HEK293 (cell line): Measurements from ENCODE around the gene CSNK1A1.

Source experiments
- CTCF ChIA-PET: fragments of 350-600 bp; formaldehyde crosslinking; extraction: SDS; loops from one replicate; lab custom pipeline; 2021; ENCODE audit warnings: antibody characterized with exemption; lab: Yijun Ruan, JAX
- POLR2A ChIA-PET: fragments of 300-600 bp; formaldehyde crosslinking; extraction: SDS; loops from one replicate; lab custom pipeline; 2020; ENCODE audit warnings: antibody characterized with exemption, inconsistent platforms; lab: Yijun Ruan, JAX
- H3K27ac ChIP-seq: fragments of 200-500 bp; sonication (Bioruptor generic); 2 replicates; pipeline ENCODE4 v1.5.1; 2014; ENCODE audit warnings: low read depth, low read length, control low read depth, inconsistent platforms; ENCODE audit errors: extremely low read depth
- H3K36me3 ChIP-seq, 2 experiments: fragments of 200-500 bp in 1 of 2; sonication (Bioruptor generic) in 1 of 2; 1 replicate in 1 of 2; 2 replicates in 1 of 2; pipeline ENCODE4 v1.5.1; 2014 to 2017; ENCODE audit warnings: inconsistent platforms in 2 of 2, low read length in 2 of 2; ENCODE audit not compliant: control insufficient read depth in 2 of 2, insufficient read depth in 1 of 2
- H3K4me1 ChIP-seq: fragments of 200-500 bp; sonication (Bioruptor generic); 2 replicates; pipeline ENCODE4 v1.5.1; 2014; ENCODE audit warnings: mild to moderate bottlenecking, low read length, inconsistent platforms; ENCODE audit not compliant: control insufficient read depth, insufficient read depth
- H3K4me3 ChIP-seq: 2 replicates; pipeline ENCODE4 v1.5.1; 2011; ENCODE audit warnings: low read depth, mild to moderate bottlenecking, control low read depth, low read length, moderate library complexity
- H3K9me3 ChIP-seq: fragments of 200-500 bp; sonication (Bioruptor generic); 2 replicates; pipeline ENCODE4 v1.5.1; 2014; ENCODE audit warnings: low read depth, low read length, inconsistent platforms; ENCODE audit not compliant: control insufficient read depth, insufficient read depth
- KLF7 ChIP-seq: fragments of 450-650 bp; formaldehyde crosslinking; IDR thresholded peaks from 2 replicates; pipeline ENCODE4 v1.5.1; 2016; ENCODE audit warnings: missing biosample characterization, missing genetic modification characterization, borderline replicate concordance
- SCRT2 ChIP-seq: fragments of 450-650 bp; formaldehyde crosslinking; IDR thresholded peaks from 2 replicates; pipeline ENCODE4 v1.5.1; 2016; ENCODE audit warnings: missing biosample characterization, missing genetic modification characterization
- ZBTB48 ChIP-seq: fragments of 450-650 bp; formaldehyde crosslinking; IDR thresholded peaks from 2 replicates; pipeline ENCODE4 v1.5.1; 2016; ENCODE audit warnings: missing biosample characterization, missing genetic modification characterization
- ZFHX2 ChIP-seq: fragments of 450-650 bp; formaldehyde crosslinking; conservative IDR thresholded peaks from 2 replicates; pipeline ENCODE4 v1.5.1; 2016; ENCODE audit warnings: missing biosample characterization, missing genetic modification characterization
- ZFP41 ChIP-seq: fragments of 450-650 bp; formaldehyde crosslinking; IDR thresholded peaks from 2 replicates; pipeline ENCODE4 v1.5.1; 2016; ENCODE audit warnings: missing biosample characterization, missing genetic modification characterization, borderline replicate concordance
- ZNF121 ChIP-seq: fragments of 450-650 bp; formaldehyde crosslinking; IDR thresholded peaks from 2 replicates; pipeline ENCODE4 v1.5.1; 2016; ENCODE audit warnings: missing biosample characterization, missing genetic modification characterization
- ZNF354C ChIP-seq: fragments of 450-650 bp; formaldehyde crosslinking; IDR thresholded peaks from 2 replicates; pipeline ENCODE4 v1.5.1; 2016; ENCODE audit warnings: missing biosample characterization, missing genetic modification characterization, low read depth, borderline replicate concordance
- ZNF514 ChIP-seq: fragments of 450-650 bp; formaldehyde crosslinking; IDR thresholded peaks from 2 replicates; pipeline ENCODE4 v1.5.1; 2016; ENCODE audit warnings: missing biosample characterization, missing genetic modification characterization
- ZNF621 ChIP-seq: fragments of 450-650 bp; formaldehyde crosslinking; IDR thresholded peaks from 2 replicates; pipeline ENCODE4 v1.5.1; 2017; ENCODE audit warnings: missing biosample characterization, missing genetic modification characterization
- ZNF664 ChIP-seq: fragments of 450-650 bp; formaldehyde crosslinking; IDR thresholded peaks from 2 replicates; pipeline ENCODE4 v1.5.1; 2016; ENCODE audit warnings: missing biosample characterization, missing genetic modification characterization
- ZNF701 ChIP-seq: fragments of 450-650 bp; formaldehyde crosslinking; IDR thresholded peaks from 2 replicates; pipeline ENCODE4 v1.5.1; 2016; ENCODE audit warnings: missing biosample characterization, missing genetic modification characterization
- TF ChIP-seq, protein P1 (sequence below): fragments of 450-650 bp; formaldehyde crosslinking; IDR thresholded peaks from 2 replicates; pipeline ENCODE4 v1.5.1; 2016; ENCODE audit warnings: missing biosample characterization, missing genetic modification characterization
- TF ChIP-seq, protein P2 (sequence below): fragments of 450-650 bp; formaldehyde crosslinking; IDR thresholded peaks from 2 replicates; pipeline ENCODE4 v1.5.1; 2016; ENCODE audit warnings: missing biosample characterization, missing genetic modification characterization
- TF ChIP-seq, protein P3 (sequence below): fragments of 450-650 bp; formaldehyde crosslinking; IDR thresholded peaks from 2 replicates; pipeline ENCODE4 v1.5.1; 2017; ENCODE audit warnings: missing biosample characterization, mild to moderate bottlenecking, missing genetic modification characterization, moderate library complexity
- TF ChIP-seq, protein P4 (sequence below): fragments of 450-650 bp; formaldehyde crosslinking; IDR thresholded peaks from 2 replicates; pipeline ENCODE4 v1.5.1; 2017; ENCODE audit warnings: missing biosample characterization, missing genetic modification characterization
- TF ChIP-seq, protein P5 (sequence below): fragments of 450-650 bp; formaldehyde crosslinking; IDR thresholded peaks from 2 replicates; pipeline ENCODE4 v1.5.1; 2016; ENCODE audit warnings: missing biosample characterization, missing genetic modification characterization
- TF ChIP-seq, protein P6 (sequence below): fragments of 450-650 bp; formaldehyde crosslinking; IDR thresholded peaks from 2 replicates; pipeline ENCODE4 v1.5.1; 2016; ENCODE audit warnings: missing biosample characterization, missing genetic modification characterization
- TF ChIP-seq, protein P7 (sequence below): fragments of 450-650 bp; formaldehyde crosslinking; IDR thresholded peaks from 2 replicates; pipeline ENCODE4 v1.5.1; 2016; ENCODE audit warnings: missing biosample characterization, missing genetic modification characterization

Gene CSNK1A1

DNA sequence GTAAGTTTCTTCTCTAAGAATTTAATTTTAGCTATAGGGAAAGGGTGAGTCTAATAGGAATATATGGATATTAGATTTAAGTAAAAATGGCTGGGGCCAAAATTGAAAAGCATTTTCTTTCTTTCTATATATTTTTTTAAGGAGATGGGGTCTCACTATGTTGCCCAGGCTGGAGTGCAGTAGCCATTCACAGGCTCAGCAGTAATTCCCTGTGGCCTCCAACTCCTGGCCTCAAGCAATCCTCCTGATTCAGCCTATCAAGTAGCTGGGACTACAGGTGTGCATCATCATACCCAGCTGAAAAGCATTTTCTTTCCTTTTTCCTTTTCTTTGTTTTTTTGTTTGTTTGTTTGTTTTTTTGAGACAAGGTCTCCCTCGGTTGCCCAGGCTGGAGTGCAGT is 41.1 kb downstream of the CSNK1A1 start:
- ChIA-PET POLR2A (no interaction called here), CTCF (interaction anchor here (0.6 to 0.7 kb wide), 2 partner anchors 10 to 107 kb away, joined by 3 to 4 read pairs; no protein-coding TSS in a partner anchor)
- H3K27ac ChIP-seq: no peak overlapping the region
- peaks cover 77 to 88% of the 10 kb centered on the region in 2 experiments for H3K36me3 ChIP-seq
- peaks cover 7% of the 10 kb centered on the region; the same call in 1 of the 2 replicates for H3K4me1 ChIP-seq
- TF ChIP-seq ZNF121 (tag by site-specific recombination): peak; percentile 88
- TF ChIP-seq, protein P1, sequence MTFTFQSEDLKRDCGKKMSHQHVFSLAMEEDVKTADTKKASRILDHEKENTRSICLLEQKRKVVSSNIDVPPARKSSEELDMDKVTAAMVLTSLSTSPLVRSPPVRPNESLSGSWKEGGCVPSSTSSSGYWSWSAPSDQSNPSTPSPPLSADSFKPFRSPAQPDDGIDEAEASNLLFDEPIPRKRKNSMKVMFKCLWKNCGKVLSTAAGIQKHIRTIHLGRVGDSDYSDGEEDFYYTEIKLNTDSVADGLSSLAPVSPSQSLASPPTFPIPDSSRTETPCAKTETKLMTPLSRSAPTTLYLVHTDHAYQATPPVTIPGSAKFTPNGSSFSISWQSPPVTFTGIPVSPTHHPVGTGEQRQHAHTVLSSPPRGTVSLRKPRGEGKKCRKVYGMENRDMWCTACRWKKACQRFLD (tag by site-specific recombination): no peak
- TF ChIP-seq ZFHX2 (tag by site-specific recombination): no peak
- no peak for TF ChIP-seq ZNF354C
- TF ChIP-seq, protein P2, sequence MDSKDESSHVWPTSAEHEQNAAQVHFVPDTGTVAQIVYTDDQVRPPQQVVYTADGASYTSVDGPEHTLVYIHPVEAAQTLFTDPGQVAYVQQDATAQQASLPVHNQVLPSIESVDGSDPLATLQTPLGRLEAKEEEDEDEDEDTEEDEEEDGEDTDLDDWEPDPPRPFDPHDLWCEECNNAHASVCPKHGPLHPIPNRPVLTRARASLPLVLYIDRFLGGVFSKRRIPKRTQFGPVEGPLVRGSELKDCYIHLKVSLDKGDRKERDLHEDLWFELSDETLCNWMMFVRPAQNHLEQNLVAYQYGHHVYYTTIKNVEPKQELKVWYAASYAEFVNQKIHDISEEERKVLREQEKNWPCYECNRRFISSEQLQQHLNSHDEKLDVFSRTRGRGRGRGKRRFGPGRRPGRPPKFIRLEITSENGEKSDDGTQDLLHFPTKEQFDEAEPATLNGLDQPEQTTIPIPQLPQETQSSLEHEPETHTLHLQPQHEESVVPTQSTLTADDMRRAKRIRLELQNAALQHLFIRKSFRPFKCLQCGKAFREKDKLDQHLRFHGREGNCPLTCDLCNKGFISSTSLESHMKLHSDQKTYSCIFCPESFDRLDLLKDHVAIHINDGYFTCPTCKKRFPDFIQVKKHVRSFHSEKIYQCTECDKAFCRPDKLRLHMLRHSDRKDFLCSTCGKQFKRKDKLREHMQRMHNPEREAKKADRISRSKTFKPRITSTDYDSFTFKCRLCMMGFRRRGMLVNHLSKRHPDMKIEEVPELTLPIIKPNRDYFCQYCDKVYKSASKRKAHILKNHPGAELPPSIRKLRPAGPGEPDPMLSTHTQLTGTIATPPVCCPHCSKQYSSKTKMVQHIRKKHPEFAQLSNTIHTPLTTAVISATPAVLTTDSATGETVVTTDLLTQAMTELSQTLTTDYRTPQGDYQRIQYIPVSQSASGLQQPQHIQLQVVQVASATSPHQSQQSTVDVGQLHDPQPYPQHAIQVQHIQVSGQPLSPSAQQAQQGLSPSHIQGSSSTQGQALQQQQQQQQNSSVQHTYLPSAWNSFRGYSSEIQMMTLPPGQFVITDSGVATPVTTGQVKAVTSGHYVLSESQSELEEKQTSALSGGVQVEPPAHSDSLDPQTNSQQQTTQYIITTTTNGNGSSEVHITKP (tag by site-specific recombination): no peak
- no peaks in the 10 kb centered on the region for H3K9me3 ChIP-seq
- H3K4me3 ChIP-seq: no peak overlapping the region

DNA sequence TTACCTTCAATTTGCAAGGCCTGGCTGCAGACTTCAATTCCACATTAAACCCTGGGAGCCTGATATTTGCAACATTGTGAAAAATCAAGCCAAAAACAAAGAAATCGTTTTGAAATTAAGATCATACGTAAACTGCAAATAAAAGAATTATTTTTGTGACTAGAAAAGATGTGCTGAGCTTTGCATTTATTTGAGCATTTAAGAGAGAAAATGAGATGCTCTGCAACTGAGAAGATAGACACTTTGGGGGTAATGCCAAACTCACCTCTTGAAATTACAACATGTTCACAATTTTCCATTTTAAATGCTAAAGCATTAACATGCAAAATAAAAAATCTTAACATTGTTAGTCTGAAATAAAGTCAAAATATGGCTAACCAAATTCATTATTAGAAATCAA is 46.6 kb downstream of the CSNK1A1 start:
- TF ChIP-seq, protein P3, sequence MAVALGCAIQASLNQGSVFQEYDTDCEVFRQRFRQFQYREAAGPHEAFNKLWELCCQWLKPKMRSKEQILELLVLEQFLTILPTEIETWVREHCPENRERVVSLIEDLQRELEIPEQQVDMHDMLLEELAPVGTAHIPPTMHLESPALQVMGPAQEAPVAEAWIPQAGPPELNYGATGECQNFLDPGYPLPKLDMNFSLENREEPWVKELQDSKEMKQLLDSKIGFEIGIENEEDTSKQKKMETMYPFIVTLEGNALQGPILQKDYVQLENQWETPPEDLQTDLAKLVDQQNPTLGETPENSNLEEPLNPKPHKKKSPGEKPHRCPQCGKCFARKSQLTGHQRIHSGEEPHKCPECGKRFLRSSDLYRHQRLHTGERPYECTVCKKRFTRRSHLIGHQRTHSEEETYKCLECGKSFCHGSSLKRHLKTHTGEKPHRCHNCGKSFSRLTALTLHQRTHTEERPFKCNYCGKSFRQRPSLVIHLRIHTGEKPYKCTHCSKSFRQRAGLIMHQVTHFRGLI (tag by site-specific recombination): no peak
- TF ChIP-seq SCRT2 (0 out of 2 replicates have a peak, but pooled peaks have one; percentile 34), ZFP41 (tag by site-specific recombination) (no peak), ZBTB48 (tag by site-specific recombination) (no peak)
- TF ChIP-seq, protein P4, sequence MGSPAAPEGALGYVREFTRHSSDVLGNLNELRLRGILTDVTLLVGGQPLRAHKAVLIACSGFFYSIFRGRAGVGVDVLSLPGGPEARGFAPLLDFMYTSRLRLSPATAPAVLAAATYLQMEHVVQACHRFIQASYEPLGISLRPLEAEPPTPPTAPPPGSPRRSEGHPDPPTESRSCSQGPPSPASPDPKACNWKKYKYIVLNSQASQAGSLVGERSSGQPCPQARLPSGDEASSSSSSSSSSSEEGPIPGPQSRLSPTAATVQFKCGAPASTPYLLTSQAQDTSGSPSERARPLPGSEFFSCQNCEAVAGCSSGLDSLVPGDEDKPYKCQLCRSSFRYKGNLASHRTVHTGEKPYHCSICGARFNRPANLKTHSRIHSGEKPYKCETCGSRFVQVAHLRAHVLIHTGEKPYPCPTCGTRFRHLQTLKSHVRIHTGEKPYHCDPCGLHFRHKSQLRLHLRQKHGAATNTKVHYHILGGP: no peak
- POLR2A ChIA-PET: no interaction called here
- Histone ChIP-seq H3K9me3 (no peaks in the 10 kb centered on the region), H3K36me3 (peaks cover 88 to 92% of the 10 kb centered on the region in 2 experiments), H3K4me3 (no peak overlapping the region), H3K4me1 (peaks cover 3% of the 10 kb centered on the region; the same call in 1 of the 2 replicates), H3K27ac (no peak overlapping the region)
- CTCF ChIA-PET: interaction anchor here (0.6 kb wide), 1 partner anchor 9 kb away, joined by 3 read pairs; no protein-coding TSS in a partner anchor

DNA sequence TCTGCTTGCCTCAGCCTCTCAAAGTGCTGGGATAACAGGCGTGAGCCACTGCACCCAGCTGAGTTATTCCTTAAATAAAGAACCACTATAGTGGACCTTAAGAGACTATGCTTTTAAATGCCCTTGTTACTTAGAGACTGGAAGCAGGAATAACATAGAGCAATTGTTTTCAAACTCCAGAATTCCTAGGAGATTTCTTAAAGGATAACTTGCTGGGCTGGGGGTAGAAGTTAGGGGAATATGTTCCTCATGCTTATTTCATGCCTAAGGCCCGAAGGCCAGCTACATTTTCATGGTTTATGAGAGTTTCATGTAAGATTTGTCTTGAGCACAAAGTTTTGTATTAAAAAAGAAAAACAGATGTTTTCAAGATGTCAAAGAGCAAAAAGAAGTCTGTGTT is 48.2 kb downstream of the CSNK1A1 start:
- CTCF ChIA-PET: interaction anchor here (0.6 kb wide), 1 partner anchor 116 kb away, joined by 3 read pairs; no protein-coding TSS in a partner anchor
- H3K36me3 ChIP-seq: peaks cover 88 to 90% of the 10 kb centered on the region in 2 experiments

More for the DNA sequence above, 48.2 kb downstream of the CSNK1A1 start:
- Histone ChIP-seq H3K9me3 (no peaks in the 10 kb centered on the region), H3K4me3 (no peak overlapping the region), H3K27ac (no peak overlapping the region), H3K4me1 (peaks cover 3% of the 10 kb centered on the region; the same call in 1 of the 2 replicates)
- TF ChIP-seq, protein P5, sequence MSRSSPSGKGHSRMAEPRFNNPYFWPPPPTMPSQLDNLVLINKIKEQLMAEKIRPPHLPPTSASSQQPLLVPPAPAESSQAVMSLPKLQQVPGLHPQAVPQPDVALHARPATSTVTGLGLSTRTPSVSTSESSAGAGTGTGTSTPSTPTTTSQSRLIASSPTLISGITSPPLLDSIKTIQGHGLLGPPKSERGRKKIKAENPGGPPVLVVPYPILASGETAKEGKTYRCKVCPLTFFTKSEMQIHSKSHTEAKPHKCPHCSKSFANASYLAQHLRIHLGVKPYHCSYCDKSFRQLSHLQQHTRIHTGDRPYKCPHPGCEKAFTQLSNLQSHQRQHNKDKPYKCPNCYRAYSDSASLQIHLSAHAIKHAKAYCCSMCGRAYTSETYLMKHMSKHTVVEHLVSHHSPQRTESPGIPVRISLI: no peak
- no peak for TF ChIP-seq ZNF621 (tag by site-specific recombination)
- no peak for TF ChIP-seq KLF7 (tag by site-specific recombination)
- TF ChIP-seq ZNF664 (tag by site-specific recombination): no peak
- TF ChIP-seq, protein P6, sequence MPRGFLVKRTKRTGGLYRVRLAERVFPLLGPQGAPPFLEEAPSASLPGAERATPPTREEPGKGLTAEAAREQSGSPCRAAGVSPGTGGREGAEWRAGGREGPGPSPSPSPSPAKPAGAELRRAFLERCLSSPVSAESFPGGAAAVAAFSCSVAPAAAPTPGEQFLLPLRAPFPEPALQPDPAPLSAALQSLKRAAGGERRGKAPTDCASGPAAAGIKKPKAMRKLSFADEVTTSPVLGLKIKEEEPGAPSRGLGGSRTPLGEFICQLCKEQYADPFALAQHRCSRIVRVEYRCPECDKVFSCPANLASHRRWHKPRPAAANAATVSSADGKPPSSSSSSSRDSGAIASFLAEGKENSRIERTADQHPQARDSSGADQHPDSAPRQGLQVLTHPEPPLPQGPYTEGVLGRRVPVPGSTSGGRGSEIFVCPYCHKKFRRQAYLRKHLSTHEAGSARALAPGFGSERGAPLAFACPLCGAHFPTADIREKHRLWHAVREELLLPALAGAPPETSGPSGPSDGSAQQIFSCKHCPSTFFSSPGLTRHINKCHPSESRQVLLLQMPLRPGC: no peak
- TF ChIP-seq ZNF701 (tag by site-specific recombination): no peak
- TF ChIP-seq, protein P7, sequence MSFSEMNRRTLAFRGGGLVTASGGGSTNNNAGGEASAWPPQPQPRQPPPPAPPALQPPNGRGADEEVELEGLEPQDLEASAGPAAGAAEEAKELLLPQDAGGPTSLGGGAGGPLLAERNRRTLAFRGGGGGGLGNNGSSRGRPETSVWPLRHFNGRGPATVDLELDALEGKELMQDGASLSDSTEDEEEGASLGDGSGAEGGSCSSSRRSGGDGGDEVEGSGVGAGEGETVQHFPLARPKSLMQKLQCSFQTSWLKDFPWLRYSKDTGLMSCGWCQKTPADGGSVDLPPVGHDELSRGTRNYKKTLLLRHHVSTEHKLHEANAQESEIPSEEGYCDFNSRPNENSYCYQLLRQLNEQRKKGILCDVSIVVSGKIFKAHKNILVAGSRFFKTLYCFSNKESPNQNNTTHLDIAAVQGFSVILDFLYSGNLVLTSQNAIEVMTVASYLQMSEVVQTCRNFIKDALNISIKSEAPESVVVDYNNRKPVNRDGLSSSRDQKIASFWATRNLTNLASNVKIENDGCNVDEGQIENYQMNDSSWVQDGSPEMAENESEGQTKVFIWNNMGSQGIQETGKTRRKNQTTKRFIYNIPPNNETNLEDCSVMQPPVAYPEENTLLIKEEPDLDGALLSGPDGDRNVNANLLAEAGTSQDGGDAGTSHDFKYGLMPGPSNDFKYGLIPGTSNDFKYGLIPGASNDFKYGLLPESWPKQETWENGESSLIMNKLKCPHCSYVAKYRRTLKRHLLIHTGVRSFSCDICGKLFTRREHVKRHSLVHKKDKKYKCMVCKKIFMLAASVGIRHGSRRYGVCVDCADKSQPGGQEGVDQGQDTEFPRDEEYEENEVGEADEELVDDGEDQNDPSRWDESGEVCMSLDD (tag by site-specific recombination): no peak
- no peak for TF ChIP-seq ZNF514 (tag by site-specific recombination)
- POLR2A ChIA-PET: no interaction called here
